ENCODE data around the gene CIAO2B. TPM values are rescaled to one million over a fixed set of nuclear protein-coding genes. Genes with fewer than 3 reads are reported as not detected.
A peak's percentile ranks its signal among the peaks of the same experiment; 100 is the strongest.

Gene CIAO2B
- total RNA-seq, 1 experiment from 2014 or later, result 59.7 TPM

DNA sequence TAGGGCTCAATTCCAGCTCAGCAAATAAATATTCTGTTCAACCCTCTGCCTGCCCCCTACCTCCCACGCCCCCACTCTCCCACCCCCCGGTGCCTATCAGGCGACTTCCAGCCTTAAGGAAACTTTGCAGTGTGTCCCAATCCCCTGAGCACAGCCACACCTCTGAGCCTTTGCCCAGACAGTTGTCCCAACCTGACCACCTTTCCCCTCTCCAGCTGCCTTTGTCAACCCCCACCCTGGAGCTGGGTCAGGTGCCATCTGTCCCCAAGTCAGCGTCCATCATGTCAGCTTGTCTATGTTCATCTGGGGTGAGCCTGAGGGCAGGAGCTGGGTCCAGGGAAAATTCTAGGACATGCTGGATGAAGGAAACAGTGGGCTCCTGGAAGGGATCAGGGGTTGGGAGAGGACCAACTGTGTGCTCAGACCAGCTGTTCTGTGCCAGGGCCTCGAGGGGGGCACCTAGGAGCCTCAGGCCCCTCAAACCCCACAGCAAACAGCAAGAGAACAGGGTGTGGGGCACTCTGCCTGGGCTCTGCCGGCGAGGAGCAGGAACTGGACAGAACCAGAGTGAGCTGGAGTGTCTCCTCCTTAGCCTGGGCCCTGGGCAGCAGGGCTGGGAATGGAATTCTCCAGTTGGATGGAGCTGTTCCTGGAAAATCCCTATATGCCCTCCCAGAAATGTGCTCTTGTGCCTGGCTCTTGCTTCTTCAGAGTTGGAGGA lies 33.3 kb downstream of the CIAO2B start (continued):
- TF ChIP-seq, protein P1, sequence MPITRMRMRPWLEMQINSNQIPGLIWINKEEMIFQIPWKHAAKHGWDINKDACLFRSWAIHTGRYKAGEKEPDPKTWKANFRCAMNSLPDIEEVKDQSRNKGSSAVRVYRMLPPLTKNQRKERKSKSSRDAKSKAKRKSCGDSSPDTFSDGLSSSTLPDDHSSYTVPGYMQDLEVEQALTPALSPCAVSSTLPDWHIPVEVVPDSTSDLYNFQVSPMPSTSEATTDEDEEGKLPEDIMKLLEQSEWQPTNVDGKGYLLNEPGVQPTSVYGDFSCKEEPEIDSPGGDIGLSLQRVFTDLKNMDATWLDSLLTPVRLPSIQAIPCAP (CRISPR knock-in tag; IDR thresholded peaks at IDR 0.05), result no peak
- TF ChIP-seq, protein P2, sequence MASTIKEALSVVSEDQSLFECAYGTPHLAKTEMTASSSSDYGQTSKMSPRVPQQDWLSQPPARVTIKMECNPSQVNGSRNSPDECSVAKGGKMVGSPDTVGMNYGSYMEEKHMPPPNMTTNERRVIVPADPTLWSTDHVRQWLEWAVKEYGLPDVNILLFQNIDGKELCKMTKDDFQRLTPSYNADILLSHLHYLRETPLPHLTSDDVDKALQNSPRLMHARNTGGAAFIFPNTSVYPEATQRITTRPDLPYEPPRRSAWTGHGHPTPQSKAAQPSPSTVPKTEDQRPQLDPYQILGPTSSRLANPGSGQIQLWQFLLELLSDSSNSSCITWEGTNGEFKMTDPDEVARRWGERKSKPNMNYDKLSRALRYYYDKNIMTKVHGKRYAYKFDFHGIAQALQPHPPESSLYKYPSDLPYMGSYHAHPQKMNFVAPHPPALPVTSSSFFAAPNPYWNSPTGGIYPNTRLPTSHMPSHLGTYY (CRISPR knock-in tag; IDR thresholded peaks at IDR 0.05), result no peak

- Mint-ChIP-seq H3K4me3 (no peak overlapping the region), H3K4me1 (peaks cover 8% of the 10 kb centered on the region), H3K36me3 (no peaks in the 10 kb centered on the region), H3K9me3 (no peaks in the 10 kb centered on the region), H3K27ac (no peak overlapping the region), H3K27me3 (ENCODE audit: low read depth) (no peaks in the 10 kb centered on the region; the same call in 1 of the 2 replicates)
- ATAC-seq (peak; percentile 41), DNase-seq (ENCODE audit: low spot score) (no peak)
- ChIA-PET POLR2A (no interaction called here), CTCF (interaction anchor here (0.6 to 3.0 kb wide), 8 partner anchors 10 to 269 kb away, joined by 3 to 32 read pairs (median 6); partner anchors contain the start of gene PDP2)
- TF ChIP-seq E2F5 (CRISPR knock-in tag; IDR thresholded peaks at IDR 0.05) (no peak), NR3C1 (CRISPR knock-in tag; conservative IDR thresholded peaks at IDR 0.05; ENCODE audit: low read depth) (no peak), GABPB1 (CRISPR knock-in tag; IDR thresholded peaks at IDR 0.05) (no peak), NR1H2 (CRISPR knock-in tag; IDR thresholded peaks at IDR 0.05) (no peak), E2F4 (CRISPR knock-in tag; IDR thresholded peaks at IDR 0.05; ENCODE audit: borderline replicate concordance, low read depth) (no peak), JAZF1 (CRISPR knock-in tag; IDR thresholded peaks at IDR 0.05) (no peak), MYBL2 (CRISPR knock-in tag; IDR thresholded peaks at IDR 0.05) (no peak), ZBTB43 (CRISPR knock-in tag; IDR thresholded peaks at IDR 0.05) (no peak), IRF2 (CRISPR knock-in tag; IDR thresholded peaks at IDR 0.05; ENCODE audit: borderline replicate concordance, low read depth) (no peak), TEAD1 (CRISPR knock-in tag; IDR thresholded peaks at IDR 0.05) (no peak), FOXK1 (CRISPR knock-in tag; IDR thresholded peaks at IDR 0.05) (no peak)
- TF ChIP-seq, protein P3, sequence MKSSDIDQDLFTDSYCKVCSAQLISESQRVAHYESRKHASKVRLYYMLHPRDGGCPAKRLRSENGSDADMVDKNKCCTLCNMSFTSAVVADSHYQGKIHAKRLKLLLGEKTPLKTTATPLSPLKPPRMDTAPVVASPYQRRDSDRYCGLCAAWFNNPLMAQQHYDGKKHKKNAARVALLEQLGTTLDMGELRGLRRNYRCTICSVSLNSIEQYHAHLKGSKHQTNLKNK (CRISPR knock-in tag; IDR thresholded peaks at IDR 0.05), result no peak
Measured at GRCh38 chr16:66899945-66900710, 34.1 kb downstream of the CIAO2B start.

DNA sequence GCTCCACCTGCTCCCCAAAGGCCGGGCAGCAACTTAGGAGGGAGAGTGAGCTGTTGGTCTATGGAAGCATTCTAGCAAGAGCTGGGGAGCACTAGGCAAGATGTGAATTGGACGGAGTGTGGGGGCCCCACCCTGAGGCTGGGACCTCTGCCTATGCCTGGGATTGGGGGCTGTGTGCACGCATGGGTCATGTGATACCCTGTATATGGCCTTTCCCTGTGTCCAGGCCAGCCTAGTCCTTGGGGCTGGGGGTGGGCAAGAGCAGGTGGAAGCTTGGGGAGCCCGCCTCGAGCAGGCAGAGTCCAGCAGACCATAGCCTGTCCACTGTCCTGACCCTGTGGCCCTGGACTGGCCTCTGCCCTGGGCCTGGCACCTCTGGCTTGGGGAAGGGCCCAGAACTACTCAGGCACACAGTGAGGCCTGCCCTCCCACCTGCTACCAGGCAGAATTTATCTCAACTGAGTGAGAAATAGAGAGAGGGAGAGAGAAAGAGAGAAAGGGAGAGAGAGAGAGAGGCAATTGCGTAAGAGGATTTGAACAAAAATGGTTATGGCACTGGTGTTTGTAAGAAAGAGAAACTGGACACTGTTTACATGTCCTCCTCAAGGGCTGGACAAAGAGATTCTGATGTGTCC lies 34.8 kb downstream of the CIAO2B start:
- Mint-ChIP-seq H3K4me1 (peaks cover 8% of the 10 kb centered on the region), H3K27me3 (ENCODE audit: low read depth) (no peaks in the 10 kb centered on the region; the same call in 1 of the 2 replicates), H3K36me3 (no peaks in the 10 kb centered on the region), H3K9me3 (no peaks in the 10 kb centered on the region), H3K27ac (no peak overlapping the region), H3K4me3 (no peak overlapping the region)
- CTCF ChIA-PET, result interaction anchor here (0.6 to 3.0 kb wide), 5 partner anchors 11 to 270 kb away, joined by 3 to 32 read pairs (median 4); partner anchors contain the start of gene PDP2
- ATAC-seq, result no peak
- POLR2A ChIA-PET, result no interaction called here
- no peak for DNase-seq (ENCODE audit: low spot score)
- TF ChIP-seq, protein P1 (CRISPR knock-in tag; IDR thresholded peaks at IDR 0.05), result no peak
- no peak for TF ChIP-seq E2F5 (CRISPR knock-in tag; IDR thresholded peaks at IDR 0.05)
- no peak for TF ChIP-seq ESRRA (CRISPR knock-in tag; IDR thresholded peaks at IDR 0.05; ENCODE audit: borderline replicate concordance)
- no peak for TF ChIP-seq PRRX2 (CRISPR knock-in tag; IDR thresholded peaks at IDR 0.05)
- TF ChIP-seq, protein P4, sequence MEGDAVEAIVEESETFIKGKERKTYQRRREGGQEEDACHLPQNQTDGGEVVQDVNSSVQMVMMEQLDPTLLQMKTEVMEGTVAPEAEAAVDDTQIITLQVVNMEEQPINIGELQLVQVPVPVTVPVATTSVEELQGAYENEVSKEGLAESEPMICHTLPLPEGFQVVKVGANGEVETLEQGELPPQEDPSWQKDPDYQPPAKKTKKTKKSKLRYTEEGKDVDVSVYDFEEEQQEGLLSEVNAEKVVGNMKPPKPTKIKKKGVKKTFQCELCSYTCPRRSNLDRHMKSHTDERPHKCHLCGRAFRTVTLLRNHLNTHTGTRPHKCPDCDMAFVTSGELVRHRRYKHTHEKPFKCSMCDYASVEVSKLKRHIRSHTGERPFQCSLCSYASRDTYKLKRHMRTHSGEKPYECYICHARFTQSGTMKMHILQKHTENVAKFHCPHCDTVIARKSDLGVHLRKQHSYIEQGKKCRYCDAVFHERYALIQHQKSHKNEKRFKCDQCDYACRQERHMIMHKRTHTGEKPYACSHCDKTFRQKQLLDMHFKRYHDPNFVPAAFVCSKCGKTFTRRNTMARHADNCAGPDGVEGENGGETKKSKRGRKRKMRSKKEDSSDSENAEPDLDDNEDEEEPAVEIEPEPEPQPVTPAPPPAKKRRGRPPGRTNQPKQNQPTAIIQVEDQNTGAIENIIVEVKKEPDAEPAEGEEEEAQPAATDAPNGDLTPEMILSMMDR (IDR thresholded peaks at IDR 0.05), result no peak
- no peak for TF ChIP-seq EMX1 (CRISPR knock-in tag; IDR thresholded peaks at IDR 0.05)
- no peak for TF ChIP-seq ZBTB21 (CRISPR knock-in tag; IDR thresholded peaks at IDR 0.05; ENCODE audit: borderline replicate concordance)
- no peak for TF ChIP-seq NR2C2 (CRISPR knock-in tag; IDR thresholded peaks at IDR 0.05)
- no peak for TF ChIP-seq GTF2I (CRISPR knock-in tag; conservative IDR thresholded peaks at IDR 0.05)
